IPS-18a (cell line): ENCODE data around the gene MRRF.
A peak's percentile ranks its signal among the peaks of the same experiment; 100 is the strongest.

ENCODE experiments used
- H3K27ac ChIP-seq: one replicate; pipeline ENCODE4 v1.5.1; 2013; ENCODE audit warnings: low read length
- H3K27me3 ChIP-seq: one replicate; pipeline ENCODE4 v1.6.1; 2013; ENCODE audit warnings: mild to moderate bottlenecking, low read length; ENCODE audit not compliant: control insufficient read depth, insufficient read depth
- H3K36me3 ChIP-seq: one replicate; pipeline ENCODE4 v1.6.1; 2013; ENCODE audit warnings: low read depth, low read length; ENCODE audit not compliant: control insufficient read depth
- H3K4me1 ChIP-seq: one replicate; pipeline ENCODE4 v1.6.1; 2013; ENCODE audit warnings: low read depth, low read length; ENCODE audit not compliant: control insufficient read depth
- H3K4me3 ChIP-seq: one replicate; pipeline ENCODE4 v1.5.1; 2013; ENCODE audit warnings: low read length
- H3K9ac ChIP-seq: one replicate; pipeline ENCODE4 v1.6.1; 2013; ENCODE audit warnings: mild to moderate bottlenecking, low read length, moderate library complexity
- H3K9me3 ChIP-seq: one replicate; pipeline ENCODE4 v1.6.1; 2013; ENCODE audit warnings: low read depth, low read length; ENCODE audit not compliant: control insufficient read depth

MRRF gene

GRCh38 chr9:122261469-122261881, 3.2 kb upstream of the MRRF start:
- Histone ChIP-seq H3K36me3 (peaks cover 14% of the 10 kb centered on the region), H3K9ac (no peak overlapping the region), H3K4me1 (peaks cover 10% of the 10 kb centered on the region), H3K4me3 (no peak overlapping the region), H3K9me3 (no peaks in the 10 kb centered on the region), H3K27ac (no peak overlapping the region), H3K27me3 (no peaks in the 10 kb centered on the region)

- H3K9ac ChIP-seq, result no peak overlapping the region
- H3K27ac ChIP-seq, result no peak overlapping the region
- H3K4me3 ChIP-seq, result no peak overlapping the region
- H3K9me3 ChIP-seq, result no peaks in the 10 kb centered on the region
- peaks cover 10% of the 10 kb centered on the region for H3K4me1 ChIP-seq
- H3K36me3 ChIP-seq, result peaks cover 14% of the 10 kb centered on the region
- no peaks in the 10 kb centered on the region for H3K27me3 ChIP-seq
Measured at GRCh38 chr9:122262073-122262472, 2.6 kb upstream of the MRRF start.

- no peaks in the 10 kb centered on the region for H3K9me3 ChIP-seq
- H3K27ac ChIP-seq, result peak overlapping the region; percentile 95
- peak overlapping the region; percentile 92 for H3K9ac ChIP-seq
- H3K4me1 ChIP-seq, result peaks cover 10% of the 10 kb centered on the region
- peaks cover 14% of the 10 kb centered on the region for H3K36me3 ChIP-seq
- H3K4me3 ChIP-seq, result peak overlapping the region; percentile 97
- H3K27me3 ChIP-seq, result no peaks in the 10 kb centered on the region
Measured at GRCh38 chr9:122263699-122264349, 858 bp upstream of the MRRF start.

- no peaks in the 10 kb centered on the region for H3K27me3 ChIP-seq
- no peaks in the 10 kb centered on the region for H3K9me3 ChIP-seq
- peak overlapping the region; percentile 95 for H3K27ac ChIP-seq
- H3K4me1 ChIP-seq, result peaks cover 10% of the 10 kb centered on the region
- H3K4me3 ChIP-seq, result peak overlapping the region; percentile 97
- H3K36me3 ChIP-seq, result peaks cover 8% of the 10 kb centered on the region
- H3K9ac ChIP-seq, result peak overlapping the region; percentile 92
Measured at GRCh38 chr9:122265149-122265915, 650 bp downstream of the MRRF start.

GRCh38 chr9:122268041-122268814, 3.5 kb downstream of the MRRF start:
- Histone ChIP-seq H3K4me3 (no peak overlapping the region), H3K27ac (no peak overlapping the region), H3K9ac (no peak overlapping the region), H3K4me1 (peaks cover 10% of the 10 kb centered on the region), H3K27me3 (no peaks in the 10 kb centered on the region), H3K36me3 (peaks cover 16% of the 10 kb centered on the region), H3K9me3 (no peaks in the 10 kb centered on the region)

GRCh38 chr9:122274055-122274454, 9.4 kb downstream of the MRRF start:
- H3K9me3 ChIP-seq, result peaks cover 7% of the 10 kb centered on the region
- peaks cover 24% of the 10 kb centered on the region for H3K36me3 ChIP-seq
- H3K4me1 ChIP-seq, result no peaks in the 10 kb centered on the region
- no peaks in the 10 kb centered on the region for H3K27me3 ChIP-seq
- H3K9ac ChIP-seq, result no peak overlapping the region
- H3K4me3 ChIP-seq, result no peak overlapping the region
- no peak overlapping the region for H3K27ac ChIP-seq

GRCh38 chr9:122276096-122276495, 11.4 kb downstream of the MRRF start:
- Histone ChIP-seq H3K9me3 (peaks cover 7% of the 10 kb centered on the region), H3K9ac (no peak overlapping the region), H3K36me3 (peaks cover 29% of the 10 kb centered on the region)

GRCh38 chr9:122277285-122277897, 12.7 kb downstream of the MRRF start:
- no peaks in the 10 kb centered on the region for H3K4me1 ChIP-seq
- H3K9me3 ChIP-seq, result peaks cover 7% of the 10 kb centered on the region
- H3K27ac ChIP-seq, result no peak overlapping the region
- H3K9ac ChIP-seq, result no peak overlapping the region
- H3K4me3 ChIP-seq, result no peak overlapping the region
- H3K36me3 ChIP-seq, result peaks cover 23% of the 10 kb centered on the region
- no peaks in the 10 kb centered on the region for H3K27me3 ChIP-seq

More at GRCh38 chr9:122276096-122276495, 11.4 kb downstream of the MRRF start:
- Histone ChIP-seq H3K27ac (no peak overlapping the region), H3K27me3 (no peaks in the 10 kb centered on the region), H3K4me1 (no peaks in the 10 kb centered on the region), H3K4me3 (no peak overlapping the region)

- Histone ChIP-seq H3K27me3 (no peaks in the 10 kb centered on the region), H3K9me3 (peaks cover 5% of the 10 kb centered on the region), H3K9ac (no peak overlapping the region), H3K36me3 (peaks cover 28% of the 10 kb centered on the region), H3K4me3 (no peak overlapping the region), H3K4me1 (no peaks in the 10 kb centered on the region), H3K27ac (no peak overlapping the region)
Measured at GRCh38 chr9:122281368-122281767, 16.7 kb downstream of the MRRF start.

- Histone ChIP-seq H3K9ac (no peak overlapping the region), H3K4me3 (no peak overlapping the region), H3K36me3 (peaks cover 34% of the 10 kb centered on the region), H3K9me3 (no peaks in the 10 kb centered on the region), H3K27ac (no peak overlapping the region), H3K4me1 (no peaks in the 10 kb centered on the region), H3K27me3 (no peaks in the 10 kb centered on the region)
Measured at GRCh38 chr9:122286764-122287163, 22.1 kb downstream of the MRRF start.

- no peaks in the 10 kb centered on the region for H3K4me1 ChIP-seq
- no peak overlapping the region for H3K9ac ChIP-seq
- peaks cover 37% of the 10 kb centered on the region for H3K36me3 ChIP-seq
- H3K4me3 ChIP-seq, result no peak overlapping the region
- H3K27me3 ChIP-seq, result no peaks in the 10 kb centered on the region
- no peaks in the 10 kb centered on the region for H3K9me3 ChIP-seq
- H3K27ac ChIP-seq, result no peak overlapping the region
Measured at GRCh38 chr9:122287214-122287720, 22.6 kb downstream of the MRRF start.
